Neural cell (in vitro differentiated cells): Measurements from ENCODE around the gene SERPINB6. TPM values are rescaled to one million over a fixed set of nuclear protein-coding genes. Genes with fewer than 3 reads are reported as not detected.
"Not testable (repeated sequence)": the region's sequence is repeated elsewhere in the genome, so short reads cannot be mapped to it uniquely, and the experiment has no call there.

ENCODE experiments used
- H2AFZ ChIP-seq: fragments of 200-600, 300-800 bp; sonication (generic), shearing (Covaris generic); 2 replicates; pipeline ENCODE4 v1.6.0; 2014; ENCODE audit warnings: low read depth, mild to moderate bottlenecking, antibody characterized with exemption, low read length, moderate library complexity
- H3F3A ChIP-seq: fragments of 200-600 bp; shearing (Covaris generic); 2 replicates; pipeline ENCODE4 v1.6.1; 2016; ENCODE audit warnings: mild to moderate bottlenecking, moderate library complexity, mixed read lengths, antibody characterized with exemption, low read length; ENCODE audit not compliant: insufficient read depth, poor library complexity, severe bottlenecking
- H3K27ac ChIP-seq: fragments of 200-600, 300-800 bp; sonication (generic), shearing (Covaris generic); 2 replicates; pipeline ENCODE4 v1.5.1; 2014; ENCODE audit warnings: mild to moderate bottlenecking, low read length, moderate library complexity
- H3K27me3 ChIP-seq: fragments of 300-800, 200-600 bp; sonication (generic), shearing (Covaris generic); 2 replicates; pipeline ENCODE4 v1.6.0; 2014; ENCODE audit warnings: mild to moderate bottlenecking, low read depth, low read length, moderate library complexity; ENCODE audit not compliant: insufficient read depth
- H3K36me3 ChIP-seq: fragments of 300-800, 200-600 bp; sonication (generic), shearing (Covaris generic); 2 replicates; pipeline ENCODE4 v1.5.1; 2014; ENCODE audit warnings: mild to moderate bottlenecking, antibody characterized with exemption, low read length, moderate library complexity; ENCODE audit not compliant: insufficient read depth
- H3K4me2 ChIP-seq: fragments of 300-800, 200-600 bp; sonication (generic), shearing (Covaris generic); 2 replicates; pipeline ENCODE4 v1.6.0; 2014; ENCODE audit warnings: mild to moderate bottlenecking, low read length
- H3K4me3 ChIP-seq: fragments of 300-800, 200-600 bp; sonication (generic), shearing (Covaris generic); 2 replicates; pipeline ENCODE4 v1.5.1; 2014; ENCODE audit warnings: mild to moderate bottlenecking, low read length, moderate library complexity
- H3K79me2 ChIP-seq: fragments of 200-600 bp; shearing (Covaris generic); replicated peaks from 2 replicates; pipeline ENCODE4 v1.6.0; 2014; ENCODE audit warnings: mild to moderate bottlenecking, low read length, moderate library complexity; ENCODE audit not compliant: insufficient read depth
- H3K9ac ChIP-seq: fragments of 300-800, 200-600 bp; sonication (generic), shearing (Covaris generic); 2 replicates; pipeline ENCODE4 v1.6.1; 2016; ENCODE audit warnings: mild to moderate bottlenecking, low read length, mixed read lengths
- H3K9me2 ChIP-seq: fragments of 200-600 bp; shearing (Covaris generic); 2 replicates; pipeline ENCODE4 v1.6.1; 2016; ENCODE audit warnings: mild to moderate bottlenecking, low read length, mixed read lengths; ENCODE audit not compliant: insufficient read depth
- H3K9me3 ChIP-seq: fragments of 200-600, 300-800 bp; sonication (generic), shearing (Covaris generic); 2 replicates; pipeline ENCODE4 v1.6.1; 2016; ENCODE audit warnings: mild to moderate bottlenecking, mixed run types, low read length, moderate library complexity, mixed read lengths
- H4K20me1 ChIP-seq: fragments of 200-600 bp; shearing (Covaris generic); 2 replicates; pipeline ENCODE4 v1.6.1; 2016; ENCODE audit warnings: mild to moderate bottlenecking, mixed run types; ENCODE audit not compliant: insufficient read depth
- CTCF ChIP-seq: fragments of 450-650 bp; IDR thresholded peaks from 2 replicates; pipeline ENCODE4 v1.5.1; 2014; ENCODE audit warnings: antibody characterized with exemption, mild to moderate bottlenecking, moderate library complexity; ENCODE audit not compliant: poor library complexity, severe bottlenecking
- EP300 ChIP-seq: fragments of 450-650 bp; conservative IDR thresholded peaks from 2 replicates; pipeline ENCODE4 v1.6.1; 2014; ENCODE audit warnings: antibody characterized with exemption, mild to moderate bottlenecking, moderate library complexity; ENCODE audit not compliant: poor library complexity, severe bottlenecking
- EZH2 ChIP-seq: fragments of 200-600, 300-800 bp; shearing (Covaris generic), sonication (generic); IDR thresholded peaks from 2 replicates; pipeline ENCODE4 v1.6.1; 2014; ENCODE audit warnings: antibody characterized with exemption, low read length, borderline replicate concordance, mild to moderate bottlenecking; ENCODE audit not compliant: insufficient read depth, poor library complexity, severe bottlenecking
- MXI1 ChIP-seq: fragments of 450-650 bp; conservative IDR thresholded peaks from 2 replicates; pipeline ENCODE4 v1.6.1; 2014; ENCODE audit warnings: antibody characterized with exemption, mild to moderate bottlenecking; ENCODE audit not compliant: poor library complexity, severe bottlenecking
- POLR2AphosphoS5 ChIP-seq: IDR thresholded peaks from 2 replicates; pipeline ENCODE4 v1.6.1; 2012
- RAD21 ChIP-seq: fragments of 450-650 bp; conservative IDR thresholded peaks from 2 replicates; pipeline ENCODE4 v1.6.1; 2014; ENCODE audit warnings: antibody characterized with exemption, mild to moderate bottlenecking, moderate library complexity
- REST ChIP-seq: IDR thresholded peaks from 2 replicates; pipeline ENCODE4 v1.6.1; 2012; ENCODE audit warnings: borderline replicate concordance
- SMC3 ChIP-seq: fragments of 450-650 bp; conservative IDR thresholded peaks from 2 replicates; pipeline ENCODE4 v1.6.1; 2014; ENCODE audit warnings: antibody characterized with exemption, mild to moderate bottlenecking, moderate library complexity; ENCODE audit not compliant: poor library complexity
- TAF1 ChIP-seq: IDR thresholded peaks from 2 replicates; pipeline ENCODE4 v1.6.1; 2012; ENCODE audit warnings: low read depth
- polyA plus RNA-seq: library from polyadenylated mRNA; depleted of rRNA; stranded (reverse); fragments of >200 nt; gene quantifications from 2 replicates; pipeline ENCODE4 v1.2.3, GENCODE V29; 2014

Gene SERPINB6
- polyA plus RNA-seq, 1 donor from 2014 or later: 2.3 TPM

DNA sequence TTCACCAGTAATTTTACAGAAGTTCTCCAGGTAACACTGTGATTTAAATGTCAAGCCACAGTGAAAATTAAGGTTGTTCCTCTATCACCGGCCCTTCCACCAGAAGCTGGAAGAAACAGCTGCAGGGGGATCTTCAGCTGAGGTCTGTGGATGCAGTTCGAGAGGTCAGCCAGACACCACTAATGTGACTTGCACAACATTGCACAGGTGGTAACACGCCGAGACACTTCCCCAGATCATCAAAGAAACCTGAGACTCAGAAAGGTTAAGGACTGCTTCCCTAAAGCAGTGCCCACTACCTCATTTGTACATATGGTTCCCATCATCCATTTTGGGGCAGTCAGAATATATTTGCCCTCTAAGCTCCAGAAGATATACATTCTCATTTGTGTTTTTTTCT lies 60.2 kb downstream of the SERPINB6 start:
- Histone ChIP-seq H3K4me3 (no peak overlapping the region), H2AFZ (no peak overlapping the region), H3K27ac (no peak overlapping the region), H3K36me3 (no peaks in the 10 kb centered on the region), H3K27me3 (no peaks in the 10 kb centered on the region), H3K9me2 (no peaks in the 10 kb centered on the region), H4K20me1 (no peaks in the 10 kb centered on the region), H3K4me2 (no peak overlapping the region), H3F3A (no peaks in the 10 kb centered on the region), H3K9me3 (no peaks in the 10 kb centered on the region), H3K79me2 (no peaks in the 10 kb centered on the region), H3K9ac (no peak overlapping the region)
- no peak for TF ChIP-seq SMC3
- TF ChIP-seq POLR2AphosphoS5: no peak

GRCh38 chr6:2909718-2910117 lies 61.6 kb downstream of the SERPINB6 start:
- no peak overlapping the region for H3K27ac ChIP-seq
- no peak overlapping the region for H3K4me3 ChIP-seq
- no peaks in the 10 kb centered on the region for H3K27me3 ChIP-seq
- no peaks in the 10 kb centered on the region for H4K20me1 ChIP-seq
- no peak overlapping the region for H3K4me2 ChIP-seq
- H3K79me2 ChIP-seq: no peaks in the 10 kb centered on the region
- H3F3A ChIP-seq: no peaks in the 10 kb centered on the region
- TF ChIP-seq EP300: no peak
- TF ChIP-seq RAD21: no peak
- TF ChIP-seq REST: no peak
- no peak for TF ChIP-seq MXI1
- no peak for TF ChIP-seq POLR2AphosphoS5
- TF ChIP-seq TAF1: no peak
- TF ChIP-seq EZH2: no peak
- no peak for TF ChIP-seq SMC3
- no peak for TF ChIP-seq CTCF
- no peaks in the 10 kb centered on the region for H3K9me2 ChIP-seq
- no peaks in the 10 kb centered on the region for H3K9me3 ChIP-seq
- no peaks in the 10 kb centered on the region for H3K36me3 ChIP-seq
- H3K9ac ChIP-seq: no peak overlapping the region
- H2AFZ ChIP-seq: no peak overlapping the region

DNA sequence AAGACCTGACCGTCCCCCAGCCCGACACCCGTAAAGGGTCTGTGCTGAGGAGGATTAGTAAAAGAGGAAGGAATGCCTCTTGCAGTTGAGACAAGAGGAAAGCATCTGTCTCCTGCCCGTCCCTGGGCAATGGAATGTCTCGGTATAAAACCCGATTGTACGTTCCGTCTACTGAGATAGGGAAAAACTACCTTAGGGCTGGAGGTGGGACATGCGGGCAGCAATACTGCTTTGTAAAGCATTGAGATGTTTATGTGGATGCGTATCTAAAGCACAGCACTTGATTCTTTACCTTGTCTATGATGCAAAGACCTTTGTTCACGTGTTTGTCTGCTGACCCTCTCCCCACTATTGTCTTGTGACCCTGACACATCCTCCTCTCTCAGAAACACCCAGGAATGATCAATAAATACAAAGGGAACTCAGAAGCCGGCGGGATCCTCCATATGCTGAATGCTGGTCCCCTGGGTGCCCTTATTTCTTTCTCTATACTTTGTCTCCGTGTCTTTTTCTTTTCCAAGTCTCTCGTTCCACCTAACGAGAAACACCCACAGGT lies 62.2 kb downstream of the SERPINB6 start:
- H3K9ac ChIP-seq, H3K4me2 ChIP-seq, H2AFZ ChIP-seq, H3K9me2 ChIP-seq, H3K27me3 ChIP-seq, H3K79me2 ChIP-seq, H3K36me3 ChIP-seq, H3K9me3 ChIP-seq, H4K20me1 ChIP-seq, H3F3A ChIP-seq, H3K27ac ChIP-seq, H3K4me3 ChIP-seq: not testable (repeated sequence)

DNA sequence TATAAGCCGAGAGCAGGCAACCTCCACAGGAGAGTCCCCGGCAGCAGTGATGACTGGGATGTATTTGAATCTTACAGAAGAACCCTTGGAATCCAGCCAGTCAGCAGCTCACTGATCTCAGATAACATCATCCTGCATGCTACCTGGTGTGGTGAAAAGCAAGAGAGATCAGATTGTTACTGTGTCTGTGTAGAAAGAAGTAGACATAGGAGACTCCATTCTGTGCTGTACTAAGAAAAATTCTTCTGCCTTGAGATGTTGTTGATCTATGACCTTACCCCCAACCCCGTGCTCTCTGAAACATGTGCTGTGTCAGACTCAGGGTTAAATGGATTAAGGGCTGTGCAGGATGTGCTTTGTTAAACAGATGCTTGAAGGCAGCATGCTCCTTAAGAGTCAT lies 62.9 kb downstream of the SERPINB6 start:
- not testable (repeated sequence) for H2AFZ ChIP-seq, H3K9me2 ChIP-seq, H3K9ac ChIP-seq, H3K36me3 ChIP-seq, H3K79me2 ChIP-seq, H3K4me3 ChIP-seq, H3K27ac ChIP-seq, H3F3A ChIP-seq, H3K27me3 ChIP-seq, H3K9me3 ChIP-seq, H4K20me1 ChIP-seq, H3K4me2 ChIP-seq
